Limb (tissue), 2 donors: ENCODE data around the gene CEP192.
"Not testable (repeated sequence)": the region's sequence is repeated elsewhere in the genome, so short reads cannot be mapped to it uniquely, and the experiment has no call there.

Experiments used
- DNase-seq, 2 donors: peaks; one replicate each; pipeline ENCODE4 v3.0.0-alpha.2; 2016; ENCODE audit errors: extremely low spot score in 2 of 2

Gene CEP192

GRCh38 chr18:13026583-13027270 lies 35.6 kb downstream of the CEP192 start:
- DNase-seq, result no peak

DNA sequence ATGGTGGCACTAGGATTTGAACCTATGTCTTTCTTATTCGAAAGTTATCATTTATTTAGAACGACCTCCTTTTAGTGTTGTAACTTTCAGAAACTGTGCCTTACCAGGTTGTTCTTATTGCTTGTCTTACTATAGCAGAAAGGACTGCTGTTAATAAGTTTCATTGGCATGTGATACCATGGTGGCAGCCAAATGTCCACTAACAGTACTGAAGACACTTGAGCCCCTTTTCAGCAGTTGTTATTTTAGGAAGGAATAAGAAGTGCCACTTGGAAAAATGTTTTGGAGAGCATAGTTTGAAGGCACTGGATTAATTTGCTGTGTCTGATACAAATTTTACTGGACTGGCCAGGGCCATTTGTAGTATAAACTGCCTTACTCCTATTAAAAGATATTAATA lies 37.7 kb downstream of the CEP192 start:
- DNase-seq, result no peak

GRCh38 chr18:13032173-13032572 lies 41.0 kb downstream of the CEP192 start:
- no peak for DNase-seq

DNA sequence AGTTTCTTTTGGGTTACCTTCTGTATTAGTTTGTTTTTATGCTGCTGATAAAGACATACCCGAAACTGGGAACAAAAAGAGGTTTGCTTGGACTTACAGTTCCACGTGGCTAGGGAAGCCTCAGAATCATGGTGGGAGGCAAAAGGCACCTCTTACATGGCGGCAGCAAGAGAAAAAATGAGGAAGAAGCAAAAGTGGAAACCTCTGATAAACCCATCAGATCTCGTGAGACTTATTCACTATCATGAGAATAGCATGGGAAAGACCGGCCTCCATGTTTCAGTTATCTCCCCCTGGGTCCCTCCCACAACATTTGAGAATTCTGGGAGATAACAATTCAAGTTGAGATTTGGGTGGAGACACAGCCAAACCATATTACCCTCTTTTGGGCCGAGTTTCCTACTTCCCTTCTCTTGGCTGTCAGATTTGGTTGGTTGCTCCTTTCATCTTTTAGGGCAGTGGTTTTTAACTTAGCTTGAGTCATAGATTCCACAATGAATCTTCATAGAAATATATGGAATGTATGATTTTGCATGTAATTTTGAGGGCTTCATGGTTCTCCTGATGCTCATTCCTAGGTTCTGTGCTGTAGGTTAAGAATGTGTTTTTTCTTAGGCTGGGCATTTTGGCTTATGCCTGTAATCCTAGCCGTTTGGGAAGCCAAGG lies 44.2 kb downstream of the CEP192 start:
- DNase-seq, result no peak

DNA sequence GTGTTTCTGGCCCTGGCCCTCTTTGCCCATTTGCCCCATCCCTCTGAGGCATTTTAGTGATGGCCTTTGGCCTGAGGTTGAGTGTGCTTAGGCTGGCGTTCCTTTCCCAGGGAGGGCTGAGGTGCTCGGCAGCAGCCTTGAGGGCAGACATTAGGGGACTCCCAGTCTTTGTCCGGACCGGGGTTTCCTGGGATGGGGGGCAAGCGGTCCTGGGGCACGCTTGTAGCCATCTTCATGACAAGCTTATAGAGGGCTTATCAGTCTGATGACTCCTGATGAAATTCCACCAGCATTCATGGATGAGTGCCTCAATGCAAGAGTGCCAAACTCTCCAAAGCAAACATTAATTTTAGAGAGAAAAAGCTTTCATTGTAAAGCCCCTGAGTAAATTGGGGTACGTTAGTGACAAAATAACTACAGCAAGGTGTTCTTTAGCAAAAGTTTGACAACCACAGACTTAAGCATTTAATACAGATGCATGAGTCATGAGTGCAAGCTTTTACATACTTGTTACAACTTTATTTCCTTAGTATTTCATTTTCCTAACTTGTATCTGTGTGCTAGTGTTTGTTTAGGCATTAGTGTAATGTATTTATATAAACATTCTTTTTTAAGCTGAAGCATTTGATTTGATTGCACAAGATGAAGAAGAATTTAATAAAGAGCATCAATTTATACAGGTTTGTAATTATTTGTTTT lies 45.6 kb downstream of the CEP192 start:
- no peak for DNase-seq

- no peak for DNase-seq
Measured at GRCh38 chr18:13039806-13040205, 48.6 kb downstream of the CEP192 start.

- DNase-seq, result no peak
Measured at GRCh38 chr18:13043066-13043465, 51.9 kb downstream of the CEP192 start.

GRCh38 chr18:13048061-13048595 lies 57.0 kb downstream of the CEP192 start:
- no peak for DNase-seq

- no peak for DNase-seq
Measured at GRCh38 chr18:13051159-13051558, 60.0 kb downstream of the CEP192 start.

DNA sequence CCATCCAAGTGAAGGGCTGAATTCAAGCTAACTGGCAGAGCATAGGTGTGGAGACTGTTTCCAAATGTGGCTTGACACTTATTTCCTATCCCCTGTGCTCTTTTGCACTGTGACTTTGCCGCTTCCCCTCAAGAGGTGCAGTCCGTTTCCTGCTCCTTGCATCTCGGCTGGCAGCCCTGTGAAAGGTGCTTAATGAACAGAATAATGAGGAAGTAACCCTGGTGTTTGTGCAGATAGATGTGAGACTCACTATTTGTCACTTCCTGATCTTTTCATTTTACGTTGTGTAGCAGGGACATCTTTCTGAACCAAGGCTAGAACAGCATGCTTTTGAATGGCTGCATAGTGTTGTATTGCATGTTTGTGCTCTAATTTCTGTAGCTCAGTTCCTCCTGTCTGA lies 60.8 kb downstream of the CEP192 start:
- no peak for DNase-seq

GRCh38 chr18:13054336-13054735 lies 63.2 kb downstream of the CEP192 start:
- DNase-seq, result no peak

DNA sequence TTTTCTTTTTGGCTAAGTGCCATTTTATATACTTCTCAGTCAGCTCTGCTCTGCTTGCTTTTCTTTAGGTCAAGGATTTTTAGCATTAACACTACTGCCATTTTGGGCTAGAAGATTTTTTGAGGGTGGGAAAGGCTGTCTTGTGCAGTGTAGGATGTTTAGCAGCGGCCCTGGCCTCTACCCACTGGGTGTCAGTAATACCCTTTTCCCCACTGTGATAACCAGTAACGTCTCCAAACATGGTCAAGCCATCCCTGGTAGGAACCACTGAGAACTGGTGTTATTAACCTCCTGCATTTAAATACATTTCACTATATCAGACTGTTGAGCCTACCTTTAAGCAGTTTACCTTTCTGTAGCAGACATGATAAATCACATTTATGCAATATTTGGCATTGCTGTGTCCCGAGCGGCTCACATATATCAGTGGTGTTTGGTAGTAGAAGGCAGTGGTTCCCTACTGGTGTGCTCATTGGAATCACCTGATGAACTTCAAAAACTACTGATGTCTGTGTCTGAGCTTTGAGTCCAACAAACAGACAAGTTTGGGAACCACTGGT lies 70.5 kb downstream of the CEP192 start:
- DNase-seq, result no peak

- DNase-seq, result no peak
Measured at GRCh38 chr18:13067124-13067523, 76.0 kb downstream of the CEP192 start.

DNA sequence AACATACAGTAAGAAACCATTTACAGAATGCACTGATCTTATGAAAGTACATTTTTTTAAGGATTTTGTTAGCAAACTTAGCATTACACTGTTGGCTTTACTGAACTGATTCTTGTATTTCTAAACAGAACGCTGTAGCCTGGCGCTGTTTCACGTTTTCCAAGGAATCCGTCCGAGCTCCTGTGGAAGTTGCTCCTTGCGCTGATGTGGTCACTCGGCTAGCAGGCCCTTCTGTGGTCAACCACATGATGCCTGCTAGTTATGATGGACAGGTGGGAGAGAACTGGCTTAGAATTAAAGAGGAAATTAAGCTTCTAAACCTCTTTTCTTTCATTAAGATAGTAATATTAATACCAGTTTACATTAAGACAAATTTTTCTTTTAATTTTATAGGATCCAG lies 76.8 kb downstream of the CEP192 start:
- no peak for DNase-seq

DNA sequence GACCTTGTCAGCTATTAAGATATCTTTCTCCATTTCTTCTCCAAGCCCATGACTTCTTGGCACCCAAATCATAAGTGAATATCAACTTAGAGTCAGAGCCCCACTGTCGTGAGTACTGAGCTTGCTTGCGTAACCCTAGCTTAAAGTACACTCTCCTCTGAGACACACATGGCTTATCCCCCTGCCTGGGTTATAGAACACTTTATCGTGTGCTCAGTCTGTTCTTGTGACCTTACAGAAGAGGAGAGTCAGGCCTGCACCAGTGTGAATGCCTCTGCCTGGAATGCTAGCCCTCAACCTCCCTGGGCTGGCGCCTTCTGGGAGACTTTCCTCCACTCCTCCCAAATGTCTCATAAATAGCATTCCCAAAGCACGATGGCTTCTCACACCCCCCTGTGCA lies 79.3 kb downstream of the CEP192 start:
- no peak for DNase-seq

DNA sequence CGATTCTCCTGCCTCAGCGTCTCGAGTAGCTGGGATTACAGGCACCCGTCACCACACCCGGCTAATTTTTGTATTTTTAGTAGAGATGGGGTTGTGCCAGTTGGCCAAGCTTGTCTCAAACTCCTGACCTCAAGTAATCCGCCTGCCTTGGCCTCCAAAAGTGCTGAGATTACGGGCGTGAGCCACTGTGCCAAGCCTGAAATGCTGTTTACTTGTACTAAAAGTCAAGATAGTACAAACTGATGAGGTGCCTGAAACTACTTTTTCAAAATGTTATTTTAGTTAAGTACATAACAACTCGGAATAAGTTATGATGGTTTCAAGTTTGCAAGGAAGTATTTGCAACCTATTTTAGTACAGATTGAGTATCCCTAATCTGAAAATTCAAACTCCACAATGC lies 85.7 kb downstream of the CEP192 start:
- no peak for DNase-seq

GRCh38 chr18:13077473-13077872 lies 86.3 kb downstream of the CEP192 start:
- DNase-seq, result no peak

DNA sequence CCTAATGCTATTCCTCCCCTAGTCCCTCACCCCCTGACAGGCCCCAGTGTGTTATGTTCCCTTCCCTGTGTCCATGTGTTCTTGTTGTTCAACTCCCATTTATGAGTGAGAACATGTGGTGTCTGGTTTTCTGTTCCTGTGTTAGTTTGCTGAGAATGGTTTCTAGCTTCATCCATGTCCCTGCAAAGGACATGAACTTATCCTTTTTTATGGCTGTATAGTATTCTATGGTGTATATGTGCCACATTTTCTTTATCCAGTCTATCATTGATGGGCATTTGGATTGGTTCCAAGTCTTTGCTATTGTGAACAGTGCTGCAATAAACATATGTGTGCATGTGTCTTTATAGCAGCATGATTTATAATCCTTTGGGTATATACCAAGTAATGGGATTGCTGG lies 86.9 kb downstream of the CEP192 start:
- DNase-seq, result not testable (repeated sequence)

GRCh38 chr18:13086906-13087305 lies 95.7 kb downstream of the CEP192 start:
- DNase-seq, result no peak

DNA sequence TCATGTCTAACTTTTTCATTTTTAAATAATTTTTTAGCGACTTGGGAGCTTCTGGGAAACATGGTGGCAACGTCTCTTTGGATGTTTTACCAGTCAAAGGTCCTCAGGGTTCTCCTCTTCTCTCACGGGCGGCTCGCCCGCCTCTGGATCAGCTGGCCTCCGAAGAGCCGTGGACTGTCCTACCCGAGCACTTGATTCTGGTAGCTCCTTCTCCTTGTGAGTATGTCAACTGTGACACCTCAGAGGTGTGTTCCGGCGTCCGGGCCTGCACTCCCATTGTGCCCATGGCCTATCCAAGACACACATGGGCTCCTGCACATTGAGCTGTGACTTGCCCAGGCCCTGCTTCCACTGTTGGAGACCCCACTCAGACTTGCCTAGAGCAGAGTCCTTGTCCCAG lies 104.3 kb downstream of the CEP192 start:
- DNase-seq, result no peak

GRCh38 chr18:13096232-13096631 lies 105.1 kb downstream of the CEP192 start:
- no peak for DNase-seq

DNA sequence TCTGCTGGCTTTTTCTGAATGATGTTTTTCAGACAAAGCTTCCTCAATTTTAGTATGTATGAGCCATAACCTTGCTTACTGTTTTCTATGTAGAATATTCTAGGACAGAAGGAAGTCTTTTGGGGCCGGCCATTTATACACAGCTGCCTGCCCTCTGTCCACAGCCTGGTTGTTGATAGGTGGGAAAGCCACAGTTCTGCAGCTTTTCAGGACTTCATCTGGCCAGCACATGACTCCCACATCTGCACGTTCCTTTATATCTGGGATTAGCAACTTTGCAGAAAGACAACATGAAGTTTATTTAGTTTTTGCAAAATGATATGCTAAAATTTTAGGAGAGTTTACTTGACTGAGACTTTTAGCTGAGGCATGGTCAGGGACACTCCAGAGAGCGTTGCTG lies 105.6 kb downstream of the CEP192 start:
- no peak for DNase-seq
